Stimulated activated CD8-positive, alpha-beta memory T cell treated with anti-CD3 and anti-CD28 coated beads, Interleukin-4, amount 100 ng/mL, for 24 hours (primary cell): ENCODE data around the gene FAM98C.

Experiments
- DNase-seq: peaks from one replicate; pipeline ENCODE4 v3.0.0-alpha.2; 2020; ENCODE audit warnings: low read depth

FAM98C gene

DNA sequence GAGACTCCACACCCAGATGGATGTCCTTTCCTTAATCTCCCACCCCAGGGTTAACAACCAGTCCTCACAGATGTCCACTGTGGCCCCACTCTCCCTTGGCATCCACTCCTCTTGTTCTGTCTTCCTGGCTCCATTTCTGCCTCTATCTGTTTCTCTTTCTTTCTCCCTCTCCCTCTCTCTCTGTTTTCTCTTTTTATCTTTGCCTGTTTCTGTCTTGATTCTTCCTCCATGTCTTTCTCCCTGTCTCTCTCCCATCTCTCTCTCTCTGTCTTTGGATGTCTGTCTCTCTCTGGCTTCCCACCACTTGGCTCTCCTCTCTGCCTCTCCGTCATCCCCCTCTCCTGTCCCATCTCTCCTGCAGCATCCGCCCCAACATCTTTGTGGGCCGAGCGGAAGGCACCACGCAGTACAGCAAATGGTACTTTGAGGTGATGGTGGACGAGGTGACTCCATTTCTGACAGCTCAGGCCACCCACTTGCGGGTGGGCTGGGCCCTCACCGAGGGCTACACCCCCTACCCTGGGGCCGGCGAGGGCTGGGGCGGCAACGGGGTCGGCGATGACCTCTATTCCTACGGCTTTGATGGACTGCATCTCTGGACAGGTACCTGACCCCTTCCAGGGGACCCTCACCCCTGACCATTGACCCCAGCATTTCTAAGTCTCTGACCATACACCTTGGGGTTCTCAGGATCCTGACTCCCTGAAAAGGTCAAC, 55.0 kb downstream of the FAM98C start:
- no peak for DNase-seq
